ENCODE data around the gene CA14.

DNA sequence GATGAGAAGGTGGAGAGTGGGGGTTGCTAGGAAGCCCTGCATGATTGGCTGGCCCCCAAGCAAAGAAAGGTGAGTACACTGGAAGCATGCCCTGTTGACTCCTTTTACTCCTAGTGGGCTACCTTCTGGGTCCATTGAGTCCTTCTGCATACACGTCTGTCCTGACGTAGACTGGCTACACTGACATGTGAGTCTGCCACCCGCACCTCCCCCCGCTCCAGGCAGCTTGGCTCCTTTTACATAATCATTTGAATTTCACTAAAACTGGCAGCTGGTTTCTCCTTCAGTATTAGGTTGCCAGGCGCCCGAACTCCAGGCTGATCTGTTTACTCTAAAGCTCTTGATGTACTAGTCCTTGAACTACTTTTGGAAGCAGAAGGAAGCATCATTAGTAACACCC lies 44.8 kb downstream of the CA14 start:
- TF ChIP-seq POLR2AphosphoS5 (IDR thresholded peaks at IDR 0.05) (peak; percentile 13), CTCF (IDR thresholded peaks at IDR 0.05) (no peak), POLR2A (IDR thresholded peaks at IDR 0.05) (no peak)
